ENCODE measurements around the gene BCAP31. TPM values are rescaled to one million over a fixed set of nuclear protein-coding genes. Genes with fewer than 3 reads are reported as not detected.

The BCAP31 gene
- total RNA-seq, 4 donors from 2014 or later: 99.2 to 180 (median 142) TPM

- H3K36me3 ChIP-seq: peaks cover 0 to 12% (median 0%) of the 10 kb centered on the region in 3 donors
- WGBS, 2 donors: 100% methylated on average over 3 of the region's 18 CpGs; no CpG with 5 or more reads in 1 of the 2 donors
Measured at GRCh38 chrX:153770601-153771414, 46.6 kb upstream of the BCAP31 start.

DNA sequence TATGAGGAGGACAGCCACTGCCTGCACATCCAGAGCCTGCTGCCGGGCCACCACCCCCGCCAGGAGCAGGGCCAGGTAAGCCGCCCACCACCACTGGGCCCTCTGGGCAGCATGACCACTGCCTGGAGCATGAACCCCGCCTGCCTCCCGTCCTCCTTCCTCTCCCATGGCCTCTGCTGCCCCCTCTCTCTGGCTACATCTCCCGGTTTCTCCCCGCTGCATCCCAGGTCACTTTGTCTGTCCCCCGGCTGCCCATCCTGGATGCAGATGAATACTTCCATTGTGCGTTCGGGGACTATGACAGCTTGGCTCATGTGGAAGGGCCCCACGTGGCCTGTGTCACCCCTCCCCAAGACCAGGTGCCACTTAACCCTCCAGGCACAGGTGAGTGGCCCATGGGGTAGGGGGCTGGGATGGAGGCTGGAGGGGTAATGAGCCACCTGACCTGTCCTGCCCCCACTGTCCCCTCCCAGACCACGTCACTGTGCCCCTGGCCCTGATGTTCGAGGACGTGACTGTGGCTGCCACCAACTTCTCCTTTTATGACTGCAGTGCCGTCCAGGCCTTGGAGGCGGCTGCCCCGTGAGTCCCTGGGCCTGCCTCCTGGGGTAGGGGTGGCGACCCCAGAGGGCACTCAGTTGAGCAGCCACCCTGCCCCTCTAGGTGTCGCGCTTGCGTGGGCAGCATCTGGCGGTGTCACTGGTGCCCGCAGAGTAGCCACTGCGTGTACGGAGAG, 45.8 kb upstream of the BCAP31 start:
- intact Hi-C loops (cut with DNase I): loop anchor here (5.0 kb wide), 1 partner anchor 177 kb away; no protein-coding TSS in a partner anchor
- DNase-seq: no peak
- no peaks in the 10 kb centered on the region for H3K27me3 ChIP-seq
- no peak overlapping the region for H3K27ac ChIP-seq
- WGBS, 2 donors: 68% methylated on average over 5 of the region's 25 CpGs; no CpG with 5 or more reads in 1 of the 2 donors
- no peak for TF ChIP-seq POLR2A (IDR thresholded peaks at IDR 0.05)
- TF ChIP-seq, protein P1, sequence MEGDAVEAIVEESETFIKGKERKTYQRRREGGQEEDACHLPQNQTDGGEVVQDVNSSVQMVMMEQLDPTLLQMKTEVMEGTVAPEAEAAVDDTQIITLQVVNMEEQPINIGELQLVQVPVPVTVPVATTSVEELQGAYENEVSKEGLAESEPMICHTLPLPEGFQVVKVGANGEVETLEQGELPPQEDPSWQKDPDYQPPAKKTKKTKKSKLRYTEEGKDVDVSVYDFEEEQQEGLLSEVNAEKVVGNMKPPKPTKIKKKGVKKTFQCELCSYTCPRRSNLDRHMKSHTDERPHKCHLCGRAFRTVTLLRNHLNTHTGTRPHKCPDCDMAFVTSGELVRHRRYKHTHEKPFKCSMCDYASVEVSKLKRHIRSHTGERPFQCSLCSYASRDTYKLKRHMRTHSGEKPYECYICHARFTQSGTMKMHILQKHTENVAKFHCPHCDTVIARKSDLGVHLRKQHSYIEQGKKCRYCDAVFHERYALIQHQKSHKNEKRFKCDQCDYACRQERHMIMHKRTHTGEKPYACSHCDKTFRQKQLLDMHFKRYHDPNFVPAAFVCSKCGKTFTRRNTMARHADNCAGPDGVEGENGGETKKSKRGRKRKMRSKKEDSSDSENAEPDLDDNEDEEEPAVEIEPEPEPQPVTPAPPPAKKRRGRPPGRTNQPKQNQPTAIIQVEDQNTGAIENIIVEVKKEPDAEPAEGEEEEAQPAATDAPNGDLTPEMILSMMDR (IDR thresholded peaks at IDR 0.05): no peak
- no peak overlapping the region for H3K4me3 ChIP-seq
- H3K36me3 ChIP-seq: peaks cover 0 to 8% (median 0%) of the 10 kb centered on the region in 3 donors
- peaks cover 0 to 22% (median 12%) of the 10 kb centered on the region in 3 donors for H3K4me1 ChIP-seq
- no peaks in the 10 kb centered on the region for H3K9me3 ChIP-seq

More at GRCh38 chrX:153770601-153771414, 46.6 kb upstream of the BCAP31 start:
- H3K9me3 ChIP-seq: no peaks in the 10 kb centered on the region
- no peaks in the 10 kb centered on the region for H3K27me3 ChIP-seq
- TF ChIP-seq, protein P1 (IDR thresholded peaks at IDR 0.05): no peak
- no peak for TF ChIP-seq POLR2A (IDR thresholded peaks at IDR 0.05)
- H3K27ac ChIP-seq: no peak overlapping the region
- no peak overlapping the region for H3K4me3 ChIP-seq
- peaks cover 0 to 14% (median 4%) of the 10 kb centered on the region in 3 donors for H3K4me1 ChIP-seq
- no peak for DNase-seq
- intact Hi-C loops (cut with DNase I): no loop called here

- TF ChIP-seq POLR2A (IDR thresholded peaks at IDR 0.05): no peak
- intact Hi-C loops (cut with DNase I): loop anchor here (5.0 kb wide), 1 partner anchor 178 kb away; no protein-coding TSS in a partner anchor
- H3K27ac ChIP-seq: no peak overlapping the region
- H3K27me3 ChIP-seq: no peaks in the 10 kb centered on the region
- DNase-seq: no peak
- H3K36me3 ChIP-seq: peaks cover 0 to 5% (median 0%) of the 10 kb centered on the region in 3 donors
- 90% methylated on average over 4 of the region's 23 CpGs; no CpG with 5 or more reads in 1 of the 2 donors for WGBS, 2 donors
- H3K4me1 ChIP-seq: peaks cover 0 to 29% (median 19%) of the 10 kb centered on the region in 3 donors
- H3K4me3 ChIP-seq: no peak overlapping the region
- H3K9me3 ChIP-seq: no peaks in the 10 kb centered on the region
Measured at GRCh38 chrX:153769158-153769864, 45.1 kb upstream of the BCAP31 start.

DNA sequence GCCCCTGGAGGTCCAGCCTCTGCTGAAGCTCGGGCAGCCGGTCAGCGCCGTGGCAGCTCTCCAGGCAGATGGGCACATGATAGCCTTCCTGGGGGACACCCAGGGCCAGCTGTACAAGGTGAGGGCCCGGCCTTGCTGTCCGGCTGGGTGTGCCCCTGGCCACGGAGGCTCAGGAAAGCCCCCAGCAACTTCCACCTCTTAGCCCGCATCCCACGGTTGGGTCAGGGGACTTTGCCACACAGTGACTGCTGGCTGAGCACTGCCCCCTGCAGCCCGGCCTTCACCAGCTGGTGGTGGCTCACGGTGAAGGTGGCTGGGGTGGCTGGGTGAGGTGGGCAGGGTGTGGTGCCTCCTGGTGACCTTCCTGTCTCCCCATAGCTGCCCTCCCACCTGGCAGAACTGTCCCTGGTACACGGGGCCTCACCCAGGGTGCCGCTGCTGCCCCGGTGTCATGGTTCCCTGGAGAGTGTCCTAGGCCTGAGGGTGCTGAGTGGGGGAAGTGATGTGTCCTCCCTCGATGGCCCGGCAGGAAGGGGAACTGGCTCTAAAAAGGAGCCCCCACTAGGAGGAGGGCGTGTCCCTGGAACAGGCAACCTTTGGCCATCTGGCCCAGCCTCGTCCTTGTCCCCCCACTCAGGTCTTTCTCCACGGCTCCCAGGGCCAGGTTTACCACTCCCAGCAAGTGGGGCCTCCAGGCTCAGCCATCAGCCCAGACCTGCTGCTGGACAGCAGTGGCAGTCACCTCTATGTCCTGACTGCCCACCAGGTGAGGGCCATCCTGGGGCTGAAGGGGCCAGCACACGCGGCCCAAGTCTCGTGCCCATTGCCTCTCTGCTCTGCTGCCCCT, 44.3 kb upstream of the BCAP31 start:
- Histone ChIP-seq H3K36me3 (peaks cover 0 to 5% (median 0%) of the 10 kb centered on the region in 3 donors), H3K9me3 (no peaks in the 10 kb centered on the region), H3K4me1 (peaks cover 0 to 34% (median 20%) of the 10 kb centered on the region in 3 donors), H3K4me3 (no peak overlapping the region), H3K27ac (no peak overlapping the region), H3K27me3 (no peaks in the 10 kb centered on the region)
- no peak for DNase-seq
- 83 to 85% methylated on average over 2 to 4 of the region's 22 CpGs for WGBS, 2 donors
- intact Hi-C loops (cut with DNase I): loop anchor here (5.0 kb wide), 1 partner anchor 179 kb away; no protein-coding TSS in a partner anchor
- TF ChIP-seq POLR2A (IDR thresholded peaks at IDR 0.05): no peak
- TF ChIP-seq, protein P1 (IDR thresholded peaks at IDR 0.05): no peak
